HepG2 (cell line): Measurements from ENCODE around the gene RGS19. TPM values are rescaled to one million over a fixed set of nuclear protein-coding genes. Genes with fewer than 3 reads are reported as not detected.
A peak's percentile ranks its signal among the peaks of the same experiment; 100 is the strongest.

Source experiments
- CBFB ChIP-seq: sonication (generic); formaldehyde crosslinking; IDR thresholded peaks from 2 replicates; pipeline ENCODE4 v1.4.0; 2020; ENCODE audit warnings: missing genetic modification reagents
- CCAR2 ChIP-seq: fragments of 200-400 bp; formaldehyde crosslinking; optimal IDR thresholded peaks from 2 replicates; pipeline ENCODE3; 2018; ENCODE audit warnings: low read depth, mild to moderate bottlenecking, low read length, moderate library complexity
- HNRNPH1 ChIP-seq: fragments of 200-400 bp; formaldehyde crosslinking; optimal IDR thresholded peaks from 2 replicates; pipeline ENCODE3; 2017; ENCODE audit warnings: mild to moderate bottlenecking, low read depth, low read length
- HOXA3 ChIP-seq: sonication (generic); formaldehyde crosslinking; IDR thresholded peaks from 2 replicates; pipeline ENCODE4 v1.5.0; 2020; ENCODE audit warnings: missing genetic modification reagents
- KAT2B ChIP-seq: fragments of 150-350 bp; IDR thresholded peaks from 2 replicates; pipeline ENCODE4 v1.6.1; 2014; ENCODE audit warnings: low read depth, low read length, borderline replicate concordance
- PCBP1 ChIP-seq: fragments of 200-400 bp; formaldehyde crosslinking; IDR thresholded peaks from 2 replicates; pipeline ENCODE4 v1.6.1; 2017; ENCODE audit warnings: mild to moderate bottlenecking, low read depth, low read length, borderline replicate concordance
- REPIN1 ChIP-seq: sonication (generic); formaldehyde crosslinking; IDR thresholded peaks from 2 replicates; pipeline ENCODE4 v1.8.0; 2022; ENCODE audit warnings: missing genetic modification reagents, low read depth, mild to moderate bottlenecking, borderline replicate concordance
- REXO4 ChIP-seq: sonication (generic); formaldehyde crosslinking; IDR thresholded peaks from 2 replicates; pipeline ENCODE4 v1.8.0; 2022; ENCODE audit warnings: missing genetic modification reagents, mild to moderate bottlenecking, borderline replicate concordance
- SIN3A ChIP-seq: IDR thresholded peaks from 2 replicates; pipeline ENCODE4 v1.6.1; 2011; ENCODE audit warnings: low read depth, mild to moderate bottlenecking, control low read depth, low read length, borderline replicate concordance
- TCF12 ChIP-seq, 2 experiments: fragments of 450-650 bp in 1 of 2; sonication (generic) in 1 of 2; formaldehyde crosslinking in 1 of 2; IDR thresholded peaks; 2 replicates each; pipeline versions ENCODE4 v1.6.1 to v1.8.0; 2017 to 2022; ENCODE audit warnings: antibody characterized with exemption in 1 of 2, mild to moderate bottlenecking in 1 of 2, missing genetic modification reagents in 1 of 2, moderate library complexity in 1 of 2
- TEAD2 ChIP-seq: sonication (generic); formaldehyde crosslinking; IDR thresholded peaks from 2 replicates; pipeline ENCODE4 v1.9.0; 2021; ENCODE audit warnings: missing genetic modification reagents
- ZFP37 ChIP-seq: sonication (generic); formaldehyde crosslinking; IDR thresholded peaks from 2 replicates; pipeline ENCODE4 v1.4.0; 2020; ENCODE audit warnings: missing genetic modification reagents, borderline replicate concordance
- ZNF138 ChIP-seq: sonication (generic); formaldehyde crosslinking; IDR thresholded peaks from 2 replicates; pipeline ENCODE4 v1.5.0; 2020; ENCODE audit warnings: mild to moderate bottlenecking, low read depth, missing genetic modification reagents
- ZNF564 ChIP-seq: sonication (generic); formaldehyde crosslinking; IDR thresholded peaks from 2 replicates; pipeline ENCODE4 v1.8.1; 2023; ENCODE audit warnings: mild to moderate bottlenecking, missing genetic modification reagents
- ZNF670 ChIP-seq: sonication (generic); formaldehyde crosslinking; IDR thresholded peaks from 2 replicates; pipeline ENCODE4 v1.8.0; 2022; ENCODE audit warnings: mild to moderate bottlenecking, missing genetic modification reagents, borderline replicate concordance
- ZNF674 ChIP-seq: sonication (generic); formaldehyde crosslinking; IDR thresholded peaks from 2 replicates; pipeline ENCODE4 v1.5.0; 2020; ENCODE audit warnings: low read depth, mild to moderate bottlenecking, missing genetic modification reagents
- ZNF841 ChIP-seq: sonication (generic); formaldehyde crosslinking; IDR thresholded peaks from 2 replicates; pipeline ENCODE4 v1.8.1; 2023; ENCODE audit warnings: missing genetic modification reagents, borderline replicate concordance
- polyA plus RNA-seq, 8 experiments: library from polyadenylated mRNA; depleted of rRNA in 3 of 8; stranded (reverse) in 7 of 8; unstranded in 1 of 8; fragments of >200 nt; fragmentation: Illumina TruSeq in 4 of 8; extraction: Trizol in 4 of 8; gene quantifications; 2 replicates each; pipeline versions ENCODE4 v1.2.1 to v1.2.3, GENCODE V29; 2011 to 2016; ENCODE audit warnings: low read depth in 4 of 8, missing spikeins in 1 of 8, mixed read lengths in 1 of 8; ENCODE audit not compliant: insufficient read depth in 1 of 8
- total RNA-seq, 5 experiments: library from RNA; depleted of rRNA; stranded (reverse); fragments of >200 nt; fragmentation: Illumina TruSeq; extraction: Trizol; gene quantifications; 2 replicates each; pipeline ENCODE4 v1.2.3, GENCODE V29; 2016; ENCODE audit warnings: low read depth in 1 of 5
- TF ChIP-seq, protein P1 (sequence below): sonication (generic); formaldehyde crosslinking; IDR thresholded peaks from 2 replicates; pipeline ENCODE4 v1.4.0; 2020; ENCODE audit warnings: mild to moderate bottlenecking, missing genetic modification reagents, borderline replicate concordance
- TF ChIP-seq, protein P2 (sequence below): sonication (generic); formaldehyde crosslinking; IDR thresholded peaks from 2 replicates; pipeline ENCODE4 v1.5.1; 2020; ENCODE audit warnings: missing genetic modification reagents, mild to moderate bottlenecking, borderline replicate concordance
- TF ChIP-seq, protein P3 (sequence below): sonication (generic); formaldehyde crosslinking; IDR thresholded peaks from 2 replicates; pipeline ENCODE4 v1.4.0; 2020; ENCODE audit warnings: missing genetic modification reagents; ENCODE audit errors: not compliant biosample characterization
- TF ChIP-seq, protein P4 (sequence below): sonication (generic); formaldehyde crosslinking; IDR thresholded peaks from 2 replicates; pipeline ENCODE4 v1.8.1; 2023; ENCODE audit warnings: mild to moderate bottlenecking, missing genetic modification reagents, borderline replicate concordance

Gene RGS19
- total and polyA plus RNA-seq, 2 of the 13 experiments (the other 11 are each of a cell fraction or from before 2014, with no cell fraction given) = 10.7 to 11.9 TPM

DNA sequence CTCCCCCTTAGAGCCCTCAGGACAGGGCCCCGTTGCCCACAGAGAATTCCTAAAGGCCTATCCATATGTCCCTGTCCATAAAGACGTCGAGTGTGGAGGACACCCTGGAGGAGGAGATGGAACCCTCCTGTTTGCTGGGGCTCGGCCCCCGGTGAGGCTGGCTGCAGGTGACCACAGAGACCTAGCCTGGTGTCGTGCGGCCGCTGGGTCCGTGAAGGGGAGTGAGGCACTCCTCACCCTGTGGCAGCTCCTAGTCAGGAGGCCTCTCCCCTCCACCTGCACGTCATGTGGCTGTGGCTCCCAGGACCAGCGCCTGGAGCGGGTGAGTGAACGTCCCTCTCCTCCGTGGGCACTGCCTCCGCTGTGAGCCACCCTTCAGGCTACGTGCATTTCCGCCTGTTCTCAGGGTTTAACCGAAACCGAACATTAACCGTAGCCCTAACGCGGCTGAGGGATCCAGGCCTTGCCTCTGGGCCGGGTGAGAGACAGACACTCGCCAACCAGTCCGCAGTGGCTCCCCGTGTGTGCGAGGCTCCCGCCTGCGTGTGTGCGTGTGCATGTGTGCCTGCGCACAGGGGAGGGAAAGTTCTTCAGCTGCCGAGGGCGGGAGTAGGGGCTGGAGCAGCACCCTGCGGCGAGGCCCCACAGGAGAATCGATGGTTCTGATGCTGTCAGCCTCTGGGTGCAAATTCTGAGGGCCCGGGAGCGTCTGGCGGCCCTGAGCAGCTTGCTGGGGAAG, 22.3 kb downstream of the RGS19 start (continued):
- TF ChIP-seq, protein P1, sequence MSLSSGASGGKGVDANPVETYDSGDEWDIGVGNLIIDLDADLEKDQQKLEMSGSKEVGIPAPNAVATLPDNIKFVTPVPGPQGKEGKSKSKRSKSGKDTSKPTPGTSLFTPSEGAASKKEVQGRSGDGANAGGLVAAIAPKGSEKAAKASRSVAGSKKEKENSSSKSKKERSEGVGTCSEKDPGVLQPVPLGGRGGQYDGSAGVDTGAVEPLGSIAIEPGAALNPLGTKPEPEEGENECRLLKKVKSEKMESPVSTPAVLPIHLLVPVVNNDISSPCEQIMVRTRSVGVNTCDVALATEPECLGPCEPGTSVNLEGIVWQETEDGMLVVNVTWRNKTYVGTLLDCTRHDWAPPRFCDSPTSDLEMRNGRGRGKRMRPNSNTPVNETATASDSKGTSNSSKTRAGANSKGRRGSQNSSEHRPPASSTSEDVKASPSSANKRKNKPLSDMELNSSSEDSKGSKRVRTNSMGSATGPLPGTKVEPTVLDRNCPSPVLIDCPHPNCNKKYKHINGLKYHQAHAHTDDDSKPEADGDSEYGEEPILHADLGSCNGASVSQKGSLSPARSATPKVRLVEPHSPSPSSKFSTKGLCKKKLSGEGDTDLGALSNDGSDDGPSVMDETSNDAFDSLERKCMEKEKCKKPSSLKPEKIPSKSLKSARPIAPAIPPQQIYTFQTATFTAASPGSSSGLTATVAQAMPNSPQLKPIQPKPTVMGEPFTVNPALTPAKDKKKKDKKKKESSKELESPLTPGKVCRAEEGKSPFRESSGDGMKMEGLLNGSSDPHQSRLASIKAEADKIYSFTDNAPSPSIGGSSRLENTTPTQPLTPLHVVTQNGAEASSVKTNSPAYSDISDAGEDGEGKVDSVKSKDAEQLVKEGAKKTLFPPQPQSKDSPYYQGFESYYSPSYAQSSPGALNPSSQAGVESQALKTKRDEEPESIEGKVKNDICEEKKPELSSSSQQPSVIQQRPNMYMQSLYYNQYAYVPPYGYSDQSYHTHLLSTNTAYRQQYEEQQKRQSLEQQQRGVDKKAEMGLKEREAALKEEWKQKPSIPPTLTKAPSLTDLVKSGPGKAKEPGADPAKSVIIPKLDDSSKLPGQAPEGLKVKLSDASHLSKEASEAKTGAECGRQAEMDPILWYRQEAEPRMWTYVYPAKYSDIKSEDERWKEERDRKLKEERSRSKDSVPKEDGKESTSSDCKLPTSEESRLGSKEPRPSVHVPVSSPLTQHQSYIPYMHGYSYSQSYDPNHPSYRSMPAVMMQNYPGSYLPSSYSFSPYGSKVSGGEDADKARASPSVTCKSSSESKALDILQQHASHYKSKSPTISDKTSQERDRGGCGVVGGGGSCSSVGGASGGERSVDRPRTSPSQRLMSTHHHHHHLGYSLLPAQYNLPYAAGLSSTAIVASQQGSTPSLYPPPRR = peak; percentile 63
- TF ChIP-seq, protein P2, sequence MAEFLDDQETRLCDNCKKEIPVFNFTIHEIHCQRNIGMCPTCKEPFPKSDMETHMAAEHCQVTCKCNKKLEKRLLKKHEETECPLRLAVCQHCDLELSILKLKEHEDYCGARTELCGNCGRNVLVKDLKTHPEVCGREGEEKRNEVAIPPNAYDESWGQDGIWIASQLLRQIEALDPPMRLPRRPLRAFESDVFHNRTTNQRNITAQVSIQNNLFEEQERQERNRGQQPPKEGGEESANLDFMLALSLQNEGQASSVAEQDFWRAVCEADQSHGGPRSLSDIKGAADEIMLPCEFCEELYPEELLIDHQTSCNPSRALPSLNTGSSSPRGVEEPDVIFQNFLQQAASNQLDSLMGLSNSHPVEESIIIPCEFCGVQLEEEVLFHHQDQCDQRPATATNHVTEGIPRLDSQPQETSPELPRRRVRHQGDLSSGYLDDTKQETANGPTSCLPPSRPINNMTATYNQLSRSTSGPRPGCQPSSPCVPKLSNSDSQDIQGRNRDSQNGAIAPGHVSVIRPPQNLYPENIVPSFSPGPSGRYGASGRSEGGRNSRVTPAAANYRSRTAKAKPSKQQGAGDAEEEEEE = peak; percentile 71
- TF ChIP-seq ZNF564 (CRISPR knock-in tag) (peak; percentile 49), ZNF138 (peak; percentile 67; the same call in 1 of the 2 replicates), TEAD2 (CRISPR knock-in tag) (no peak), TCF12 (IDR thresholded peaks at IDR 0.05) (no peak), TCF12 (CRISPR knock-in tag; IDR thresholded peaks at IDR 0.05) (0 out of 2 replicates have a peak, but pooled peaks have one; percentile 44), CCAR2 (no peak), REPIN1 (CRISPR knock-in tag) (no peak), HOXA3 (CRISPR knock-in tag) (peak; percentile 65), ZNF670 (no peak), PCBP1 (no peak; the same call in 1 of the 2 replicates), ZNF674 (0 out of 2 replicates have a peak, but pooled peaks have one; percentile 56), REXO4 (CRISPR knock-in tag) (0 out of 2 replicates have a peak, but pooled peaks have one; percentile 46), KAT2B (no peak), ZFP37 (CRISPR knock-in tag) (0 out of 2 replicates have a peak, but pooled peaks have one; percentile 19), SIN3A (no peak), CBFB (CRISPR knock-in tag) (no peak; the same call in 1 of the 2 replicates), HNRNPH1 (no peak), ZNF841 (CRISPR knock-in tag) (no peak; the same call in 1 of the 2 replicates)
- TF ChIP-seq, protein P3, sequence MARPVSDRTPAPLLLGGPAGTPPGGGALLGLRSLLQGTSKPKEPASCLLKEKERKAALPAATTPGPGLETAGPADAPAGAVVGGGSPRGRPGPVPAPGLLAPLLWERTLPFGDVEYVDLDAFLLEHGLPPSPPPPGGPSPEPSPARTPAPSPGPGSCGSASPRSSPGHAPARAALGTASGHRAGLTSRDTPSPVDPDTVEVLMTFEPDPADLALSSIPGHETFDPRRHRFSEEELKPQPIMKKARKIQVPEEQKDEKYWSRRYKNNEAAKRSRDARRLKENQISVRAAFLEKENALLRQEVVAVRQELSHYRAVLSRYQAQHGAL = no peak
- TF ChIP-seq, protein P4, sequence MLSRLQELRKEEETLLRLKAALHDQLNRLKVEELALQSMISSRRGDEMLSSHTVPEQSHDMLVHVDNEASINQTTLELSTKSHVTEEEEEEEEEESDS = 0 out of 2 replicates have a peak, but pooled peaks have one; percentile 8
